22Rv1 (cell line): ENCODE results near the gene NXNL2.
A peak's percentile ranks its signal among the peaks of the same experiment; 100 is the strongest.

Experiments used
- H3K27ac ChIP-seq: fragments of 450-650 bp; 2 replicates; pipeline ENCODE4 v1.5.1; 2017
- ZFX ChIP-seq: fragments of 450-650 bp; IDR thresholded peaks from 2 replicates; pipeline ENCODE4 v1.6.1; 2017; ENCODE audit warnings: antibody characterized with exemption, borderline replicate concordance
- TF ChIP-seq, protein P1 (sequence below): fragments of 450-650 bp; IDR thresholded peaks from 2 replicates; pipeline ENCODE4 v1.5.1; 2017; ENCODE audit warnings: mild to moderate bottlenecking

The NXNL2 gene

DNA sequence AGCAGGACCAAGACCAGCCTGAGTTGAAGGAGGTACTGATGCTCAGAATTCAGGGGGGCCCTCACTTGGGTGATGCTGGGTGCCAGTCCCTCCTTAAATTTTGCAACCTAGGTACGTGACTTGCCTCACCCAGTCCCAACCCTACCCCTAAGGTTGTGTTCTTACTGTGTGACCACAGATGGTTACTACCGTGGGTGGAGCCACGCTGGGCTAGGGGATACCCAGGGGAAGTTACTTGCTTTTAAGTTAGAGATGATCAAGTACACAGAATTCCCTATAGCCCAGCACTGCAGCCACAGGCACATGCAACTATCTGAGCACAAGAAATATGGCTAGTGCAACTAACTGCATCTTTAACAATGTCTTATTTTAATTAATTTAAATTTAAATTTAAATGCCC lies 32.9 kb downstream of the NXNL2 start:
- no peak for TF ChIP-seq ZFX
- TF ChIP-seq, protein P1, sequence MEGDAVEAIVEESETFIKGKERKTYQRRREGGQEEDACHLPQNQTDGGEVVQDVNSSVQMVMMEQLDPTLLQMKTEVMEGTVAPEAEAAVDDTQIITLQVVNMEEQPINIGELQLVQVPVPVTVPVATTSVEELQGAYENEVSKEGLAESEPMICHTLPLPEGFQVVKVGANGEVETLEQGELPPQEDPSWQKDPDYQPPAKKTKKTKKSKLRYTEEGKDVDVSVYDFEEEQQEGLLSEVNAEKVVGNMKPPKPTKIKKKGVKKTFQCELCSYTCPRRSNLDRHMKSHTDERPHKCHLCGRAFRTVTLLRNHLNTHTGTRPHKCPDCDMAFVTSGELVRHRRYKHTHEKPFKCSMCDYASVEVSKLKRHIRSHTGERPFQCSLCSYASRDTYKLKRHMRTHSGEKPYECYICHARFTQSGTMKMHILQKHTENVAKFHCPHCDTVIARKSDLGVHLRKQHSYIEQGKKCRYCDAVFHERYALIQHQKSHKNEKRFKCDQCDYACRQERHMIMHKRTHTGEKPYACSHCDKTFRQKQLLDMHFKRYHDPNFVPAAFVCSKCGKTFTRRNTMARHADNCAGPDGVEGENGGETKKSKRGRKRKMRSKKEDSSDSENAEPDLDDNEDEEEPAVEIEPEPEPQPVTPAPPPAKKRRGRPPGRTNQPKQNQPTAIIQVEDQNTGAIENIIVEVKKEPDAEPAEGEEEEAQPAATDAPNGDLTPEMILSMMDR: no peak
- H3K27ac ChIP-seq: no peak overlapping the region

DNA sequence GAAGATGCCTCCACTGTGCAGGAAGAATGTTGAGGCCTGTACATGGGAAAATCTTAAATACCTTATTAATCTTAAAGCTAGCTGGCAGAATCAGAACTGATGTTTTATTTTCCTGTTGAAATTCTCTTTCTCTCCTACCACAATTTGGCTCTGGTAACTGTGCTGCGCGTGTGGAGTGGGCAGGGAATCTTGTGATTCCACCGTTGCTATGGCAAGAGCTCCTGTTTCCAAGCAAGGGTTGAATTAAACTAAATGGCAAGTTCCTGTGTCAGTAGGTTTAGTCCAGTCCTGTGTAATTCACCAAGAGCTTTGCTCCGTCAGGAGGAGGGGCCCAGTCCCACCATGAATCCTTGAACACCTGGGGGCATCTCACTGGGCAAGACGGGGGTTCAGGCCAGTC lies 36.4 kb downstream of the NXNL2 start:
- H3K27ac ChIP-seq: no peak overlapping the region
- no peak for TF ChIP-seq ZFX
- TF ChIP-seq, protein P1: no peak

DNA sequence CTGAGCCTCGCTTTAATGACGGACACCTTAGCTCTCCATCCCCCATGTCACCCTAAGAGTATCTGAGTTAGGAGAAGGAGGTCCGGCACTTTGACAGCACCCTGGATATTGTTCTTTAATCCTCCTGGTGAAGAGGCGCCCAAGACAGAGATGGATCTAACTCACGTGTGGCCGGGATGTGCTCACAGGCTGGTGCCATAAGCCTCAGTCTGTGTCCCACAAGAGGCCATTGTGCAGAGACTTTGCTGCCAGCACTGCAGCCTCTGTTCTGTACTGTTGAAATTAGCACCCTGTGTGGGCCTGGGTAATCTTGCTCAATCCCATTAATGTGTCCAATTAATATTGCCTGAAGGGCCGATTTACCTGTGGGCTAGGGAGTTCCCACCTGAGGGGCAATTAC lies 37.7 kb downstream of the NXNL2 start:
- no peak overlapping the region for H3K27ac ChIP-seq
- no peak for TF ChIP-seq ZFX
- TF ChIP-seq, protein P1: no peak

DNA sequence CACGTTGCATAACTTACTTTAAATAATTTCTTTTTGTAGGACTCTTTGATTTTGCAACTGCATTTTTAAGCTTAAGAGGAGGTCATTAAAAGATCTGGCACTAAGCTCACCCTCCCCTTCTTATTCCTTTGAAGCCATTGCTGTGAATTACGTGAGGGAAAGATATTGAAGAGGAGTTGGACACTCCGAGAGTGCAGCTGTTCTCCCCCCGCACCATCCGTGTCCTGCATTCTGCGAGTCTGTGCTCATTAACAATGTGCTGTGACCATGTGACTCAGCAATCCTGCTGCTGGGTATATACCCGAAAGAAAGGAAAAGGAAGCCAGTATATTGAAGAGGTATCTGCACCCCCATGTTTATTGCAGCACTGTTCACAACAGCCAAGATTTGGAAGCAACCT lies 40.0 kb downstream of the NXNL2 start:
- H3K27ac ChIP-seq: no peak overlapping the region
- no peak for TF ChIP-seq ZFX
- TF ChIP-seq, protein P1: no peak

DNA sequence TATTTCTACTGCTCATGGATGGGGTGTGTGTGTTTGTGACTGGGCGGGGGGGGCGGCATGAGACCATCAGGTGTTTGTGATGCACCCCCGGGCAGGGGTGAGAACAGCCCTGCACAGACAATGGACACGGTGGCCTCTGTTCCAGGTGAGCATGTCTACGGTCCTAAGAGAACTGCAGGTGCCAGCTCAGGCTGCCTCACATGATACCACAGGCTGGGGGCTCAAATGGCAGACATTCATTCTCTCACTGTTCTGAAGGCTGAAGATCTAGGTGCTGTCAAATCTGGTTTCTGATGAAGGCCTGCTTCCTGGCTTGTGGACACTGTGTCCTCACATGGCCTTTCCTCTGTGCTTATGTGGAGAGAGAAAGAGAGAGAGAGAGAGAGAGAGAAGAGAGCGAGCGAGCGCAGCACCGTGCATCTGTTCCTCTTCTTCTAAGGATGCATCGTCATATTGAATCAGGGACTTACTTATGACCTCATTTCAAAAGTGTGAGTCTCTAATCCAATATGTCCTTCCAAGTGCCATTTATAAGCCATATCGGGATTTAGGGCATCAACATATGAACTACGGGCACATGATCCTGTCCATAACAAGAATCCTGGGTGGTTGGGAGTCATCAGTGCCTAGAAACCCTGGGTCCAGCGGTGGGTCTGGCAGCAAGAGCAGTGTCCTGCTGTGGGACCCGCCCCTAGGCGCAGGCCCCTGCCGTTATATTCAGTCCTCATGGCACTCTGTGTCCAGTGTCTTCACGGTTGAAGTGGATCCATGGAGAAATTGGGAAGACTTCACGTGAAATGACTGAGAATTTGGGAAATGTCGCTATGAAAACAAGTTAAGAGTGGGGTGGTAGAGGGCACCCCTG lies 42.5 kb downstream of the NXNL2 start:
- no peak overlapping the region for H3K27ac ChIP-seq
- TF ChIP-seq, protein P1: no peak
- no peak for TF ChIP-seq ZFX

DNA sequence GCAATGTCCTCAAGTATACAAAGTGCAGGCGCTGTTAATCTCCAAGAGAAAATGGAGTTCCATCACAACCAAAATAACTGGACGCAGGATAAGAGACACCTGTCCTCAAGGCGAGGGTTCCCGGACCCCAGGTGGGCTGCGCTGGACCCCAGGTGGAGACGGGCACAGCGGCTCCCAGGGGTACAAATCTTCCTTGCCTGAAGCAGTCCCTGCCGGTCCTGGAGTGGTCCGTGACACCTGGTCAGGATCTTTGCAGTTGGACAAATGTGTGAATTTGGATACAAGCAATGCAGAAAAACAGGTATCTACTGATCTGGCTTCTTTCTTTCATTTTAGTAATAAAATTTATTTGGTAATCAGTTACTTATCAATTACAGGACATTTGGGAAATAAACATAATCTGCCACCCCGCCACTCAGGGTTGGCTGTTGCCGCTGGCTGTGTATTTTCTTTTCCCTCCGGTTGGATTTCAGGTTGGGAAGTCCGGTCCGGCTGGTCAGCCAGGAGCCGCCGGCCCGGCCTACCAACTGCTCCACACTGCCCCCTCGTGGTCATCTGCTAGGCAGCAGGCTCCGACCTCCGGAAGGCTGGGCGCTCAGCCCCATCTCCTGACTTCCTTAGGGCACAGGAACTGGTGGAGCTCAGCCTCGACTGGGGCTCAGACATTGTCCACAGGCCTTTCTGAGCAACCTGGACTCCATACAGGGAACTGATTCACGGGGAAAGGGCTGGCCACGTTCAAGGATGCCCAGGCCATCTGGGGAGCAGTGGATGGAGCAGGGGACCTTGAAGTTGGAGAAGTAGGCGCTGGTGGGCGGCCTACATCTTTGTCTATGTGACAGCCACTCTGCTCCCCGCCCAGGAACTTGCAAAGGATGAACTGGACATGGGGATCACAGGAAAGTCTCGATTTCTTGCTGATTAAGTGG lies 43.4 kb downstream of the NXNL2 start:
- no peak overlapping the region for H3K27ac ChIP-seq
- TF ChIP-seq, protein P1: peak; percentile 94
- no peak for TF ChIP-seq ZFX
